Liver (tissue), 9 donors: ENCODE data around the gene C2CD5. TPM values are rescaled to one million over a fixed set of nuclear protein-coding genes. Genes with fewer than 3 reads are reported as not detected.

Experiments used
- DNase-seq: peaks from one replicate; pipeline ENCODE4 v3.0.0-alpha.2; 2017; ENCODE audit warnings: low spot score
- H3K27ac ChIP-seq, 2 donors: one replicate each; pipeline ENCODE4 v1.7.0; 2013; ENCODE audit warnings: inconsistent platforms in 2 of 2, low read length in 2 of 2, control low read depth in 1 of 2, low read depth in 1 of 2, mild to moderate bottlenecking in 1 of 2
- H3K27me3 ChIP-seq, 4 donors: one replicate each; pipeline versions ENCODE4 v1.6.1 to v1.7.0; 2013; ENCODE audit warnings: low read length in 3 of 4, inconsistent platforms in 1 of 4, mild to moderate bottlenecking in 1 of 4, moderate library complexity in 1 of 4; ENCODE audit not compliant: control insufficient read depth in 4 of 4, insufficient read depth in 4 of 4
- H3K36me3 ChIP-seq, 4 donors: one replicate each; pipeline versions ENCODE4 v1.6.1 to v1.7.0; 2013; ENCODE audit warnings: low read length in 3 of 4, mild to moderate bottlenecking in 3 of 4, low read depth in 1 of 4, moderate library complexity in 1 of 4; ENCODE audit not compliant: control insufficient read depth in 4 of 4, insufficient read depth in 3 of 4
- H3K4me1 ChIP-seq, 4 donors: one replicate each; pipeline versions ENCODE4 v1.6.1 to v1.7.0; 2013; ENCODE audit warnings: low read length in 3 of 4, mild to moderate bottlenecking in 3 of 4, moderate library complexity in 1 of 4; ENCODE audit not compliant: control insufficient read depth in 4 of 4, insufficient read depth in 4 of 4
- H3K4me3 ChIP-seq, 3 donors: one replicate each; pipeline versions ENCODE4 v1.6.1 to v1.7.0; 2013; ENCODE audit warnings: low read length in 3 of 3, control low read depth in 1 of 3, low read depth in 1 of 3, mild to moderate bottlenecking in 1 of 3
- H3K9ac ChIP-seq, 2 donors: one replicate each; pipeline ENCODE4 v1.7.0; 2013; ENCODE audit warnings: low read length in 2 of 2, mild to moderate bottlenecking in 2 of 2, moderate library complexity in 2 of 2, control low read depth in 1 of 2, low read depth in 1 of 2
- H3K9me3 ChIP-seq, 4 donors: one replicate each; pipeline versions ENCODE4 v1.6.1 to v1.7.0; 2013; ENCODE audit warnings: low read length in 3 of 4; ENCODE audit not compliant: control insufficient read depth in 4 of 4
- EGR1 ChIP-seq, 2 donors: IDR thresholded peaks; 2 replicates each; pipeline ENCODE4 v1.6.1; 2016 to 2018; ENCODE audit warnings: antibody characterized with exemption in 2 of 2, low read depth in 2 of 2
- FOXA1 ChIP-seq: IDR thresholded peaks from 2 replicates; pipeline ENCODE4 v1.6.1; 2016; ENCODE audit warnings: antibody characterized with exemption
- FOXA2 ChIP-seq: IDR thresholded peaks from 2 replicates; pipeline ENCODE4 v1.6.1; 2016; ENCODE audit warnings: antibody characterized with exemption
- GABPA ChIP-seq, 2 donors: IDR thresholded peaks in 1 of 2; conservative IDR thresholded peaks in 1 of 2; 2 replicates each; pipeline ENCODE4 v1.6.1; 2016; ENCODE audit warnings: antibody characterized with exemption in 2 of 2, mild to moderate bottlenecking in 1 of 2, moderate library complexity in 1 of 2
- HNF4A ChIP-seq, 2 donors: conservative IDR thresholded peaks; 2 replicates each; pipeline ENCODE4 v1.6.1; 2016; ENCODE audit warnings: antibody characterized with exemption in 2 of 2, mild to moderate bottlenecking in 2 of 2
- HNF4G ChIP-seq: IDR thresholded peaks from 2 replicates; pipeline ENCODE4 v1.6.1; 2016; ENCODE audit warnings: antibody characterized with exemption
- JUND ChIP-seq, 2 donors: IDR thresholded peaks; 2 replicates each; pipeline ENCODE4 v1.6.1; 2016; ENCODE audit warnings: antibody characterized with exemption in 2 of 2
- NR2F2 ChIP-seq: IDR thresholded peaks from 2 replicates; pipeline ENCODE4 v1.6.1; 2016; ENCODE audit warnings: antibody characterized with exemption
- RAD21 ChIP-seq, 2 donors: IDR thresholded peaks; 2 replicates each; pipeline ENCODE4 v1.6.1; 2016; ENCODE audit warnings: antibody characterized with exemption in 2 of 2, mild to moderate bottlenecking in 2 of 2
- RXRA ChIP-seq, 2 donors: IDR thresholded peaks; 2 replicates each; pipeline ENCODE4 v1.6.1; 2017 to 2018; ENCODE audit warnings: antibody characterized with exemption in 2 of 2, mild to moderate bottlenecking in 1 of 2
- SP1 ChIP-seq: IDR thresholded peaks from 2 replicates; pipeline ENCODE4 v1.6.1; 2018; ENCODE audit warnings: antibody characterized with exemption, mild to moderate bottlenecking
- TAF1 ChIP-seq: conservative IDR thresholded peaks from 2 replicates; pipeline ENCODE4 v1.6.1; 2016; ENCODE audit warnings: antibody characterized with exemption, mild to moderate bottlenecking
- YY1 ChIP-seq: IDR thresholded peaks from 2 replicates; pipeline ENCODE4 v1.6.1; 2016; ENCODE audit warnings: antibody characterized with exemption, mild to moderate bottlenecking
- WGBS: extraction: QIAGEN DNeasy Blood & Tissue Kit; methylation state at CpG from one replicate; pipeline ENCODE4 v1.1.7; 2013; 5-methylcytosine and 5-hydroxymethylcytosine counted together
- polyA plus RNA-seq, 2 donors: library from polyadenylated mRNA; stranded (reverse) in 1 of 2; unstranded in 1 of 2; fragments of 200-250 nt in 1 of 2; fragments of >200 nt in 1 of 2; fragmentation: Nextera tagmentation in 1 of 2; extraction: Ambion mirVana in 1 of 2; gene quantifications; one replicate each; pipeline versions ENCODE4 v1.2.1 to v1.2.3, GENCODE V29; 2013 to 2015
- total RNA-seq, 2 donors: library from RNA; depleted of rRNA; stranded (reverse); fragments of >200 nt; gene quantifications; one replicate each; pipeline ENCODE4 v1.2.3, GENCODE V29; 2014
- TF ChIP-seq, protein P1 (sequence below): fragments of 150-350 bp; IDR thresholded peaks from 2 replicates; pipeline ENCODE4 v1.5.1; 2017; ENCODE audit warnings: improper control_type of control experiment, low read depth, low read length; ENCODE audit not compliant: missing input control
- TF ChIP-seq, protein P2 (sequence below): IDR thresholded peaks from 2 replicates; pipeline ENCODE4 v1.6.1; 2016; ENCODE audit warnings: antibody characterized with exemption
- TF ChIP-seq, protein P3 (sequence below): IDR thresholded peaks from 2 replicates; pipeline ENCODE4 v1.6.1; 2016; ENCODE audit warnings: antibody characterized with exemption
- TF ChIP-seq, protein P4 (sequence below): IDR thresholded peaks from 2 replicates; pipeline ENCODE4 v1.6.1; 2016; ENCODE audit warnings: antibody characterized with exemption
- TF ChIP-seq, protein P5 (sequence below): IDR thresholded peaks from 2 replicates; pipeline ENCODE4 v1.6.1; 2016; ENCODE audit warnings: antibody characterized with exemption, mild to moderate bottlenecking
- donor health status: healthy.
- donor health status: healthy.
- donor health status: healthy.
- donor health status: healthy.
- donor health status: healthy.

Gene C2CD5
- total and polyA plus RNA-seq, 4 donors = 5.8 to 25.0 (median 13.2) TPM

DNA sequence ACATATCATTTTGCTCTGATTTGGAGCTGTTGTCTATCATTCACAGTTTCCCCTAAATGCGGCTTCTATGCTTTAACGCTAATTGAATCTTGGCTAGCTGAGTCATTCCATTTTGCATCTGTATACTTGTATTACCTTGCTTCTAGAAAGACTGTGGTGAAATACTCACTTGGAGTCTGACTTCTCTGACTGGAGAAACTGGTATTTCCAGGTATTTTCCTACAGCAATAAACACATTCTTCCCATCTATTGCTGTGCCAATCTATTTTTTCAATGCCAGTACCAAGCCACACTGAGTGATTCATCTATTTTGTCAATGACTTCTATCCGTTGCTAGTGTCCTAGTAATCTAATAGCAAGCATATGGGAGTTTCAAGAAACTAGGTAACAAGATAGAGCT, 133.9 kb downstream of the C2CD5 start:
- TF ChIP-seq, protein P1, sequence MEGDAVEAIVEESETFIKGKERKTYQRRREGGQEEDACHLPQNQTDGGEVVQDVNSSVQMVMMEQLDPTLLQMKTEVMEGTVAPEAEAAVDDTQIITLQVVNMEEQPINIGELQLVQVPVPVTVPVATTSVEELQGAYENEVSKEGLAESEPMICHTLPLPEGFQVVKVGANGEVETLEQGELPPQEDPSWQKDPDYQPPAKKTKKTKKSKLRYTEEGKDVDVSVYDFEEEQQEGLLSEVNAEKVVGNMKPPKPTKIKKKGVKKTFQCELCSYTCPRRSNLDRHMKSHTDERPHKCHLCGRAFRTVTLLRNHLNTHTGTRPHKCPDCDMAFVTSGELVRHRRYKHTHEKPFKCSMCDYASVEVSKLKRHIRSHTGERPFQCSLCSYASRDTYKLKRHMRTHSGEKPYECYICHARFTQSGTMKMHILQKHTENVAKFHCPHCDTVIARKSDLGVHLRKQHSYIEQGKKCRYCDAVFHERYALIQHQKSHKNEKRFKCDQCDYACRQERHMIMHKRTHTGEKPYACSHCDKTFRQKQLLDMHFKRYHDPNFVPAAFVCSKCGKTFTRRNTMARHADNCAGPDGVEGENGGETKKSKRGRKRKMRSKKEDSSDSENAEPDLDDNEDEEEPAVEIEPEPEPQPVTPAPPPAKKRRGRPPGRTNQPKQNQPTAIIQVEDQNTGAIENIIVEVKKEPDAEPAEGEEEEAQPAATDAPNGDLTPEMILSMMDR = no peak
- TF ChIP-seq HNF4G (no peak), YY1 (no peak), EGR1 (IDR thresholded peaks at IDR 0.05; ENCODE audit: low read depth in 2 of 2) (no peak), GABPA (IDR thresholded peaks at IDR 0.05 in 1 of 2, conservative IDR thresholded peaks at IDR 0.05 in 1 of 2) (no peak), FOXA1 (no peak), TAF1 (no peak), JUND (IDR thresholded peaks at IDR 0.05) (no peak), FOXA2 (no peak), NR2F2 (no peak), SP1 (no peak), RXRA (IDR thresholded peaks at IDR 0.05) (no peak), RAD21 (IDR thresholded peaks at IDR 0.05) (no peak)
- TF ChIP-seq, protein P2, sequence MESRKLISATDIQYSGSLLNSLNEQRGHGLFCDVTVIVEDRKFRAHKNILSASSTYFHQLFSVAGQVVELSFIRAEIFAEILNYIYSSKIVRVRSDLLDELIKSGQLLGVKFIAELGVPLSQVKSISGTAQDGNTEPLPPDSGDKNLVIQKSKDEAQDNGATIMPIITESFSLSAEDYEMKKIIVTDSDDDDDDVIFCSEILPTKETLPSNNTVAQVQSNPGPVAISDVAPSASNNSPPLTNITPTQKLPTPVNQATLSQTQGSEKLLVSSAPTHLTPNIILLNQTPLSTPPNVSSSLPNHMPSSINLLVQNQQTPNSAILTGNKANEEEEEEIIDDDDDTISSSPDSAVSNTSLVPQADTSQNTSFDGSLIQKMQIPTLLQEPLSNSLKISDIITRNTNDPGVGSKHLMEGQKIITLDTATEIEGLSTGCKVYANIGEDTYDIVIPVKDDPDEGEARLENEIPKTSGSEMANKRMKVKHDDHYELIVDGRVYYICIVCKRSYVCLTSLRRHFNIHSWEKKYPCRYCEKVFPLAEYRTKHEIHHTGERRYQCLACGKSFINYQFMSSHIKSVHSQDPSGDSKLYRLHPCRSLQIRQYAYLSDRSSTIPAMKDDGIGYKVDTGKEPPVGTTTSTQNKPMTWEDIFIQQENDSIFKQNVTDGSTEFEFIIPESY = no peak
- TF ChIP-seq, protein P3, sequence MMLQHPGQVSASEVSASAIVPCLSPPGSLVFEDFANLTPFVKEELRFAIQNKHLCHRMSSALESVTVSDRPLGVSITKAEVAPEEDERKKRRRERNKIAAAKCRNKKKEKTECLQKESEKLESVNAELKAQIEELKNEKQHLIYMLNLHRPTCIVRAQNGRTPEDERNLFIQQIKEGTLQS = no peak
- TF ChIP-seq, protein P4, sequence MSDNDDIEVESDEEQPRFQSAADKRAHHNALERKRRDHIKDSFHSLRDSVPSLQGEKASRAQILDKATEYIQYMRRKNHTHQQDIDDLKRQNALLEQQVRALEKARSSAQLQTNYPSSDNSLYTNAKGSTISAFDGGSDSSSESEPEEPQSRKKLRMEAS = no peak
- DNase-seq = no peak
- Histone ChIP-seq H3K36me3 (no peaks in the 10 kb centered on the region), H3K9me3 (no peaks in the 10 kb centered on the region), H3K9ac (no peak overlapping the region), H3K27me3 (peaks cover 0 to 4% (median 0%) of the 10 kb centered on the region in 4 donors), H3K27ac (no peak overlapping the region), H3K4me3 (no peak overlapping the region), H3K4me1 (no peaks in the 10 kb centered on the region)
- 83% methylated on average over 3 of the region's 3 CpGs for WGBS

DNA sequence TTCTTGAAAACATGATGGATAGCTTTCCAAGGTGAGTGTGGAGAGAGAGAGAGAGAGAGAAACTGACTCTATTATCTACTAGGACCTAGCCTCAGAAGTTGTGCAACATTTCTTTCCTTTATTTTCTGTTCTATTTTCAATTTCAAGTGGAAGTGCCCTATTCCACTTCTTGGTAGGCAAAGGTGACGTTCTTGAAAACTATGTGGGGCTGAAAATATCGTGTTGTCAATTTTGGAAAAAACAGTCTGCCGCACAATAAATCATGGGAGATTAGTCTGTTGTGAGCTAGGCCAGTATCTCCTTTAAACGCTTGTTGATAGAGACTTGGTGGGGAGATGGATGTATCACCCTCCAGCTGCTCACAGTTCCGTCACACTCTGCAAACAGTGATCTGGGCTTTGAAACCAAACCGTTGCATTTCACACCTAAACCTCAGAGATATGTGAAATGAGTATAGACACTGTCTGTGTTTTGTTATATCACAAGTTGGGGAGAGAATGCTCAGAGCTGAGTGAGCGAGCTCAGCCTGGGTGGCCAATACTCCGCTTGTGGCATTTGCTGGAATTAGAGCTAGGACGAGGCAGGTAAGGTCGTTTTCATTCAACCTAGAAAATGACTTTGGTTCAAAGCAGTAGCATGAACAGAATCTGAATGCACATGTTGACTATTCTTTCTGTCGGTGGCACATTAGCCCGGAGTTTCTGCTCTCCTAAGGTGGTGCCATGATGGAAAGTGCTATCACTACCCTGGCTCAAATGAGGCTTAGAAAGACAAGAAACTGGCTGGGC, 134.8 kb downstream of the C2CD5 start:
- Histone ChIP-seq H3K36me3 (no peaks in the 10 kb centered on the region), H3K4me1 (no peaks in the 10 kb centered on the region), H3K27me3 (peaks cover 0 to 4% (median 0%) of the 10 kb centered on the region in 4 donors), H3K4me3 (no peak overlapping the region), H3K9me3 (no peaks in the 10 kb centered on the region), H3K9ac (peak overlapping the region in 1 of 2 donors; percentile 2), H3K27ac (no peak overlapping the region)
- WGBS = 75% methylated on average over 12 of the region's 12 CpGs
- DNase-seq = no peak
- TF ChIP-seq HNF4A (conservative IDR thresholded peaks at IDR 0.05) (no peak), JUND (IDR thresholded peaks at IDR 0.05) (no peak), SP1 (no peak), EGR1 (IDR thresholded peaks at IDR 0.05; ENCODE audit: low read depth in 2 of 2) (no peak), RAD21 (IDR thresholded peaks at IDR 0.05) (no peak), NR2F2 (no peak), TAF1 (no peak), YY1 (no peak), HNF4G (no peak), RXRA (IDR thresholded peaks at IDR 0.05) (no peak), FOXA2 (no peak)
- TF ChIP-seq, protein P5, sequence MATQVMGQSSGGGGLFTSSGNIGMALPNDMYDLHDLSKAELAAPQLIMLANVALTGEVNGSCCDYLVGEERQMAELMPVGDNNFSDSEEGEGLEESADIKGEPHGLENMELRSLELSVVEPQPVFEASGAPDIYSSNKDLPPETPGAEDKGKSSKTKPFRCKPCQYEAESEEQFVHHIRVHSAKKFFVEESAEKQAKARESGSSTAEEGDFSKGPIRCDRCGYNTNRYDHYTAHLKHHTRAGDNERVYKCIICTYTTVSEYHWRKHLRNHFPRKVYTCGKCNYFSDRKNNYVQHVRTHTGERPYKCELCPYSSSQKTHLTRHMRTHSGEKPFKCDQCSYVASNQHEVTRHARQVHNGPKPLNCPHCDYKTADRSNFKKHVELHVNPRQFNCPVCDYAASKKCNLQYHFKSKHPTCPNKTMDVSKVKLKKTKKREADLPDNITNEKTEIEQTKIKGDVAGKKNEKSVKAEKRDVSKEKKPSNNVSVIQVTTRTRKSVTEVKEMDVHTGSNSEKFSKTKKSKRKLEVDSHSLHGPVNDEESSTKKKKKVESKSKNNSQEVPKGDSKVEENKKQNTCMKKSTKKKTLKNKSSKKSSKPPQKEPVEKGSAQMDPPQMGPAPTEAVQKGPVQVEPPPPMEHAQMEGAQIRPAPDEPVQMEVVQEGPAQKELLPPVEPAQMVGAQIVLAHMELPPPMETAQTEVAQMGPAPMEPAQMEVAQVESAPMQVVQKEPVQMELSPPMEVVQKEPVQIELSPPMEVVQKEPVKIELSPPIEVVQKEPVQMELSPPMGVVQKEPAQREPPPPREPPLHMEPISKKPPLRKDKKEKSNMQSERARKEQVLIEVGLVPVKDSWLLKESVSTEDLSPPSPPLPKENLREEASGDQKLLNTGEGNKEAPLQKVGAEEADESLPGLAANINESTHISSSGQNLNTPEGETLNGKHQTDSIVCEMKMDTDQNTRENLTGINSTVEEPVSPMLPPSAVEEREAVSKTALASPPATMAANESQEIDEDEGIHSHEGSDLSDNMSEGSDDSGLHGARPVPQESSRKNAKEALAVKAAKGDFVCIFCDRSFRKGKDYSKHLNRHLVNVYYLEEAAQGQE = no peak
- TF ChIP-seq, protein P1 = no peak
- TF ChIP-seq, protein P2 = no peak
